ENCODE data around the gene SPOP. TPM values are rescaled to one million over a fixed set of nuclear protein-coding genes. Genes with fewer than 3 reads are reported as not detected.
"Not testable (repeated sequence)": the region's sequence is repeated elsewhere in the genome, so short reads cannot be mapped to it uniquely, and the experiment has no call there.

The SPOP gene
- total RNA-seq (10 to 100 TPM; 39.8 to 79.9 (median 67.7) TPM), polyA plus RNA-seq (10 to 100 TPM; 42.4 to 44.5 TPM)
- long read RNA-seq, donor 1, transcript SPOP-221 (1 exons, 2,135 nt) = minor isoform, 23 of 122 reads
- long read RNA-seq, donor 1, transcript SPOP-201 (11 exons, 2,965 nt) = minor isoform, 8 of 122 reads
- long read RNA-seq, donor 1, transcript SPOP-206 (10 exons, 1,865 nt) = major isoform, 42 of 122 reads
- long read RNA-seq, donor 1, partial matches to known transcripts = 6 of 122 reads
- long read RNA-seq, donor 1, other reads (novel, unspliced or antisense) = 40 of 122 reads
- long read RNA-seq, donor 2, transcript SPOP-201 (11 exons, 2,965 nt) = minor isoform, 8 of 138 reads
- long read RNA-seq, donor 2, transcript SPOP-206 (10 exons, 1,865 nt) = major isoform, 43 of 138 reads
- long read RNA-seq, donor 2, transcript SPOP-221 (1 exons, 2,135 nt) = minor isoform, 35 of 138 reads
- long read RNA-seq, donor 2, partial matches to known transcripts = 5 of 138 reads
- long read RNA-seq, donor 2, other reads (novel, unspliced or antisense) = 43 of 138 reads
- long read RNA-seq, donor 3, transcript SPOP-206 (10 exons, 1,865 nt) = major isoform, 73 of 175 reads
- long read RNA-seq, donor 3, transcript SPOP-201 (11 exons, 2,965 nt) = minor isoform, 7 of 175 reads
- long read RNA-seq, donor 3, partial matches to known transcripts = 4 of 175 reads
- long read RNA-seq, donor 3, other reads (novel, unspliced or antisense) = 85 of 175 reads

- Histone ChIP-seq H3K4me3 (peak within 1 kb of the TSS; percentile 65 to 82 (median 72)), H3K27me3 (no peaks in the 10 kb centered on the region), H3K9me3 (no peaks in the 10 kb centered on the region), H3K4me1 (peaks cover 0 to 53% (median 40%) of the 10 kb centered on the region in 9 donors), H3K36me3 (peaks cover 0 to 25% (median 0%) of the 10 kb centered on the region in 9 donors), H3K27ac (peak within 1 kb of the TSS; percentile 93 to 98 (median 97))
- DNase-seq (peak; percentile 99 to 100), ATAC-seq (peak; percentile 97 to 99 (median 98))
- TF ChIP-seq CTCF (IDR thresholded peaks at IDR 0.05) = no peak
- intact Hi-C loops (cut with DNase I) = loop anchor here in 5 of 10 donors (5.0 to 10.0 kb wide), 5 partner anchors 36 to 106 kb away; no protein-coding TSS in a partner anchor
- WGBS, 2 donors = 16 to 17% methylated on average over 49 to 53 of the region's 53 CpGs
Measured at GRCh38 chr17:49677933-49678847, at the start of gene SPOP. Gene SPOP, minus strand, starts transcription at chr17:49678097. Its CDS starts 55,287 bp downstream, at chr17:49622810.

- Histone ChIP-seq H3K36me3 (peaks cover 0 to 11% (median 0%) of the 10 kb centered on the region in 9 donors), H3K4me1 (peaks cover 27 to 94% (median 72%) of the 10 kb centered on the region in 9 donors), H3K4me3 (no peak overlapping the region), H3K27me3 (no peaks in the 10 kb centered on the region), H3K9me3 (peaks cover 0 to 4% (median 0%) of the 10 kb centered on the region in 11 donors), H3K27ac (peak overlapping the region in 4 of 10 donors; percentile 36 to 91 (median 70))
- ATAC-seq (no peak), DNase-seq (no peak)
- 84 to 86% methylated on average over 4 of the region's 4 CpGs for WGBS, 2 donors
- intact Hi-C loops (cut with DNase I) = loop anchor here in 3 of 10 donors (5.0 to 10.0 kb wide), 3 partner anchors 35 to 267 kb away; partner anchors contain the start of genes DLX3 (in 1 of the 3) and FAM117A (in 1 of the 3)
- TF ChIP-seq CTCF (IDR thresholded peaks at IDR 0.05) = no peak
Measured at GRCh38 chr17:49727380-49727779, 49.5 kb upstream of the SPOP start.

- Histone ChIP-seq H3K27me3 (no peaks in the 10 kb centered on the region), H3K4me1 (peaks cover 22 to 93% (median 58%) of the 10 kb centered on the region in 9 donors), H3K36me3 (peaks cover 0 to 28% (median 0%) of the 10 kb centered on the region in 9 donors), H3K9me3 (peaks cover 0 to 4% (median 0%) of the 10 kb centered on the region in 11 donors), H3K4me3 (no peak overlapping the region), H3K27ac (peak overlapping the region in 1 of 10 donors; percentile 86)
- no peak for DNase-seq
- 88 to 89% methylated on average over 7 of the region's 7 CpGs for WGBS, 2 donors
- TF ChIP-seq CTCF (IDR thresholded peaks at IDR 0.05) = no peak
- intact Hi-C loops (cut with DNase I) = loop anchor here in 3 of 10 donors (5.0 to 10.0 kb wide), 3 partner anchors 37 to 269 kb away; partner anchors contain the start of genes DLX3 (in 1 of the 3) and FAM117A (in 1 of the 3)
- no peak for ATAC-seq
Measured at GRCh38 chr17:49725452-49726130, 47.7 kb upstream of the SPOP start.

- 77% methylated on average over 6 of the region's 6 CpGs for WGBS, 2 donors
- not testable (repeated sequence) for H3K4me3 ChIP-seq, DNase-seq, H3K27me3 ChIP-seq, ATAC-seq, H3K9me3 ChIP-seq
- H3K4me1 ChIP-seq = peaks cover 15 to 83% (median 47%) of the 10 kb centered on the region in 9 donors
- H3K36me3 ChIP-seq = peaks cover 0 to 37% (median 6%) of the 10 kb centered on the region in 9 donors
- intact Hi-C loops (cut with DNase I) = loop anchor here in 3 of 10 donors (5.0 to 10.0 kb wide), 3 partner anchors 38 to 270 kb away; partner anchors contain the start of genes FAM117A (in 2 of the 3) and DLX3 (in 1 of the 3)
- peak overlapping the region in 8 of 10 donors; percentile 60 to 86 (median 76) for H3K27ac ChIP-seq
Measured at GRCh38 chr17:49724552-49724951, 46.7 kb upstream of the SPOP start.
